GM08714 (cell line): ENCODE measurements around the gene PDZD7.

ENCODE experiments used
- H3K4me3 ChIP-seq: fragments of 200-500 bp; sonication (Bioruptor generic); 2 replicates; pipeline ENCODE4 v1.5.1; 2014; ENCODE audit warnings: mild to moderate bottlenecking, low read length, inconsistent platforms
- ZNF274 ChIP-seq: IDR thresholded peaks from 2 replicates; pipeline ENCODE4 v1.6.1; 2012; ENCODE audit warnings: mild to moderate bottlenecking, low read depth, low read length

The PDZD7 gene

GRCh38 chr10:101053516-101053915 lies 22.6 kb upstream of the PDZD7 start:
- no peak for TF ChIP-seq ZNF274
- H3K4me3 ChIP-seq = no peak overlapping the region

DNA sequence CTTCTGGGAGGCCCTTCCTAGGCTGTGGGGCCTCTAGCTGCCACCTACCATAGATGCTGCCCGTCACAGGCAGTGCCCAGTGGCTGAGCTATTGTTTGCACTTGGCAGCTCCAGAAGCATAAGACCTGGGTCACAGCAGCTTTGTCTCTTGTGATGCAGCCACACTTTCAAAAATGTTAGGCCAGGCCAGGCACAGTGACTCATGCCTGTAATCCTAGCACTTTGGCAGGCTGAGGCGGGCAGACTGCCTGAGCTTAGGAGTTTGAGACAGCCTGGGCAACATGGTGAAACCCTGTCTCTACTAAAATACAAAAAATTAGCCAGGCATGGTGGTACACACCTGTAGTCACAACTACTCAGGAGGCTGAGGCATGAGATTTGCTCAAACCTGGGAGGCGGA lies 21.4 kb upstream of the PDZD7 start:
- no peak for TF ChIP-seq ZNF274
- no peak overlapping the region for H3K4me3 ChIP-seq

- no peak for TF ChIP-seq ZNF274
- H3K4me3 ChIP-seq = no peak overlapping the region
Observed at GRCh38 chr10:101050208-101051069, 19.5 kb upstream of the PDZD7 start.

DNA sequence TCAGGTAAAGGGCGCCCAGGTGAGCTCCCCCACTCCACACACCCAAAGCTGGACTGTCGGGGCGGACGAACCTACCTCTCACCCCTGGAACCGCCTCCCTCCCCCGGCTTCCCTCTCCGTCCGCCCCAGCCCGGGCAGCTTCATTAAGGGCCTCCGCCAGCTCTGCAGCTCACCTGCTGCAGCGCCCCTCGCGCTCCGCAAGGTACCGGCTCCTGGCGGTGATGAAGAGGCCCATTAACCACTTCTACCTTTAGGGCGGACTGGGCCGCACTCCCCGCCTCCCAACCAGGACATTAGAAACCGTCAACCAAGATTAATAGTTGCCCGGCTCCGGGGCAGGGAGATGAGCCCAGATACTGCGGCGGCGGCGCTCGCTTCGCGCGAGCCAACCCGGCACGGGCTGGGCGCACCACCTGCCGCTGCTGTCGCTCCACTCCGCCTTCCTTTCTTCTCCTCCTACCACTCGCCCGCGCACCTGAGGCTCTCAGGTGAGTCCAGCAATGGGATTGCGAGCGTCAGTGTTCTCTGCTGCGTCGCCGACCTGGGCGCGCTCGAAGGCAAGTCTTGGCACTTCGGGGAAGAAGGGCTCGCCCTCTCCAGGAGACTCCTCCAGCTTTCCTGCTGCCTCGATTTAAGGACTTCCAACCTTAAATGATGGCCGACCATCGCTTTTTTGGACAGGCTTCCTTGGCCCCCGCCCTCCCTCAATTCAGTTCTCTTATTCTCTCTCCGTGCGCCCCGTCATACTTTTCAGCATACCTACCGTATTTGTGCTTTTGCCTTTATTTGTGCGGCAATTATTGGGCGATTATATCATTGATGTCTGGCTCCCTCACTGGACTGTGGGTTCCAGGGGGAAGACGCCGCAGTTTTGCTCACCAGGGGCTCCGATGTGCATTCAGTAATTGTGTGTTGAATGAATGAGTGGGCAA lies 17.3 kb upstream of the PDZD7 start:
- H3K4me3 ChIP-seq = no peak overlapping the region
- TF ChIP-seq ZNF274 = no peak

DNA sequence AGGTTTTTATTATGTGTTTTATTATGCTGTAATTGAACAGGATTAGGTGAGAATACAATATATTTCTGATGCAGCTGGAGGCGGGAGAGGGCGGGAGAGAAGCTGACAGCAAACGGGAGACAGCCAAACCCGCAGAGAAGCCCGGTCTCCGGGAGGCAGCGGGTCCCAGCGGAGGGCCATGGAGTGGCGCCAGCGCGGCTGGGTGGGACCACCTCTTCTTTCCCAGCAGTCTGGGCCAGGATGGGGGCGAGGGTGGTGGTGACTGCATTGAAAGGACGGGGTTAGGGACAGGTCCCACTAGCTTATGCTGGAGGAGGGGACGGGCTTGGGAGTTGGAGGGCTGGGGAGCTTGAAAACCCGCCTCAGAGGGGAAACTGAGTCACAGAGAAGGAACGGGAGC lies 16.3 kb upstream of the PDZD7 start:
- TF ChIP-seq ZNF274 = no peak
- H3K4me3 ChIP-seq = no peak overlapping the region

DNA sequence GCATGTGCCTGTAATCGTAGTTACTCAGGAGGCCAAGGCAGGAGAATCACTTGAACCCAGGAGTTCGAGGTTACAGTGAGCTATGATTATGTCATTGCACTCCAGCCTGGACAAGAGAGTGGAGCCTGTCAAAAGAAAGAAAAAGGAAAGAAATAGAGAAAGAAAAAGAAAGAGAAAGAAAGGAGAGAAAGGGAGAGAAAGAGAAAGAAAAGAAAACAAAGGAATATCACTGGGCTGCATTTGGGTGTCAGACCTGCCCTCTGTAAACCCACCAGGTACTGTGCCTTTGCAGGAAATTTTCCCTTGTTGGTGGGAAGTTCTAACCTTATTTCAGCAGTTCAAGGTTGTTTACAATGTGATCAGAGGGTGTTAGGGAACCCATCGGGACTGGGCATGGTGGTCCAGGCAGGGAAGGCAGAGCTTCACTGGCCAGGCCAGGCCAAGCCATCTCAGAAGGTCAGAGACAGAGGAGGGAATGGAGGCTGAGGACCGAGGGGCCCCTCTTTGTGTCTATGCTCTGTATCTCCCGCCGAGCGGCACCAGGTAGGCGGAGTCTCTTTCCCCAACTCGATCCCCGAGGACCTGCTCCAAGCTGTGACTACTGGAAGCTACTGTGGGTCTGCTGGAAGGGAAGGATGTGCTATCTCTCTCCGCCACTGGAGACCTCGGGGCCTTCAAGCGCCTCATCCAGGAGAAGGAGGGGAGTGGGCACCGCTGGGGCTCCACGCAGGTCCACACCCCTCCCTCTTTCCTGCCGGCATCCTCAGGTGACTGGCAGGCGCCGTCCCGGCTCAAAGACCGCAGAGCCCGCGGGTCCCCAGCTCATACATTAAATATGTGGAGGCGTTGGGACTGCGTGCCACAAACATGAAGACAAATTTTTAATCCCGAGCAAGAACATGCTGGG lies 15.7 kb upstream of the PDZD7 start:
- H3K4me3 ChIP-seq = no peak overlapping the region
- no peak for TF ChIP-seq ZNF274

- no peak overlapping the region for H3K4me3 ChIP-seq
- no peak for TF ChIP-seq ZNF274
Observed at GRCh38 chr10:101044117-101044516, 13.2 kb upstream of the PDZD7 start.

- H3K4me3 ChIP-seq = peak overlapping the region; percentile 59; the same call in 1 of the 2 replicates
- TF ChIP-seq ZNF274 = no peak
Observed at GRCh38 chr10:101043363-101043707, 12.4 kb upstream of the PDZD7 start.

DNA sequence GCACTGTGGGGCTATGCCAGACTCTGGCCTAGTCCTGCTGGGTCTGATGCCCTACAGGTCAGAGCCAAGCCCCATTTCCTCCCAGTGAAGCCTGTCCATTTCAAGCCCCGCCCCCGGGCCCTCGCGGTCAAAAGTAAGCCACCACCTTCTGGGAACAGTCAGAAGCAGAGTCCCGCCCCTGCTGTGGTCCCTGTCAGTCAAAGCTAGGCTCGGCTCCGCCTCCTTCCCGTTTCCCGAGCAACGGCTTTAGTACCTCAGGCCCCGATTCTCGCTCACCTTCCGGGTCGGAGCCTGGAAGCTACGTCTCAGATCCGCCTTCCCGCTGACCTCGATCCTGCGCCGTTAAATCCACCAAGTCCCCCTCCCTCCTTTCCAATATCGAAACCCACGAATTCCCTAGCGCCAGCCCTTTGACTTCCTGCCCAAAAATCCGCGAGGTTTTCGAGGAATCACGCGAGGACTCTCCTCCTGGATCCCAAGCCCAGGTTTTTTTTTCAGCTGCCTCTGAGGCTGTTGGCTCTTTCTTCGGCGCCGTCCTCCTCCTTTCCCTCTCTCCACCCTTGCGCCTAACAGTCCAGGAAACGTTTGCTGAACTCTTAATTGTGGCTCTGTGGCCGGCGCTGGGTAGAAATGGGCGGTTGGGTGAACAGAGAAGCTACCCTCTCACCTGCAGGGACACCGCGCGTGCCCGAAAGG lies 11.9 kb upstream of the PDZD7 start:
- TF ChIP-seq ZNF274 = no peak
- H3K4me3 ChIP-seq = peak overlapping the region; percentile 59; the same call in 1 of the 2 replicates

DNA sequence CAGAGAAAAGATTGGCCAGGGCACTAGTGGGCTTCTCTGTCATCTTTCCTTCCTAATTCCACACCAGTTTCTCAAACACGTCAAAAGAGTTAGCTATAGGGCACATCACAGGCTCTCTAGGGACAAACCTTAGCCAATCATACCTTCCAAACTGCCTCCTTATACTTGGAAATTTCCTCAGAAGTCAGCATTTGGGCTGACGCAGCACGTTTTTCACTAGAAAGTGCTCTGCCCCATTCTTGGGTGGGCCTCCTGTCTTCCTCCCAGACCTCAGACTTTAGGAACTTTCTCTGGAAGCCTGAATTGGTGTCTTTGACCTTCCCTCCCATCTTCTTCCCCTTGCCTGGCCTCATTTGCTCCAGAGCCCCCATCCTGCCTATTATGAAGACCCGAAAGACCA lies 11.2 kb upstream of the PDZD7 start:
- TF ChIP-seq ZNF274 = no peak
- no peak overlapping the region; the same call in 1 of the 2 replicates for H3K4me3 ChIP-seq

DNA sequence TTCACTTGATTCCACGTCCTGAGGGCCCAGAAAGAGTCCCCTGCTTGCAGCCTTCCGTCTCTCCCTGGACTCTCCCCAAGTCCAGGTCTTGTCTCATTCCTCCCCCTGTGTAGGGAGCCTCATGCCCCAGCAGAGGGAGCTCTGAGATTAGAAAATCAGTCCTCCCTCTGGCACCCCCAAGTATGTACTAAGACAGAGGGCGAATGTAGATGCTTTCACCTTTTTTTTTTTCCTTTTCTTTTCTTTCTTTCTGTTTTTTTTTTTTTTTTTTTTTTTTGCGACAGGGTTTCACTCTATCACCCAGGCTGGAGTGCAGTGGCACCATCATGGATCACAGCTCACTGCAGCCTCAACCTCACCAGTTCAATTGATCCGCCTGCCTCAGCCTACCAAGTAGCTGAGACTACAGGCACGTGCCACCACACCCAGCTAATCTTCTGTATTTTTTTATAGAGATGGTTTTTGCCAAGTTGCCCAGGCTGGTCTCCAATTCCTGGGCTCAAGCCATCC lies 10.4 kb upstream of the PDZD7 start:
- no peak for TF ChIP-seq ZNF274
- H3K4me3 ChIP-seq = no peak overlapping the region

- H3K4me3 ChIP-seq = no peak overlapping the region
- TF ChIP-seq ZNF274 = no peak
Observed at GRCh38 chr10:101040851-101041250, 9.9 kb upstream of the PDZD7 start.

DNA sequence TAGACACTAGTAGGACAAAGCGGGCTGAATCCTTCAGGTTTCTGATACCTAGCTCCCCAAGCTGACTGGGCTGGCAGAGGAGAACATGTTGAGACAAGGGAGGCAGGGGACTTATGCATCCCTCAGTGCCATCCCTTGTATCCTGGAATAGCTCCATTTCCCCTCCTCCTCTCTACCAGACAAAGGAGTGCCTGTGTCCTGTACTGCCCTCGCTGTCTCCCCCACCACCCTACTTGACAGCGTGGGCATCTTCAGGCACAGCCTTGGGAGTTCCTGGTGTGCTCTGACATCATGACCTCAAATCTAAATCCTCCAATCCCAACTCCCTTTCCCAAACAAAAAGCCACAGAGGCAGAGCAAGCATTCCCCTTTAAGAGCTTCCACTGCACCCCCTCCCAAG lies 9.1 kb upstream of the PDZD7 start:
- no peak for TF ChIP-seq ZNF274
- H3K4me3 ChIP-seq = no peak overlapping the region
